Activated B cell treated with CpG ODN at 0.5 μM for 24 hours (primary cell): ENCODE measurements around the gene ARID3C. TPM values are rescaled to one million over a fixed set of nuclear protein-coding genes. Genes with fewer than 3 reads are reported as not detected.

ENCODE experiments used
- ATAC-seq: fragments of 200-7000 bp; cut with Tn5 transposase; one replicate; pipeline ENCODE4 v1.10.0; 2021; ENCODE audit warnings: low read depth, mild to moderate bottlenecking, moderate library complexity
- CTCF ChIA-PET: fragments of 350-600 bp; sonication (Branson Sonifier 250); formaldehyde crosslinking; loops from one replicate; lab custom pipeline; 2021; ENCODE audit warnings: antibody characterized with exemption; lab: Charles Lee
- POLR2A ChIA-PET: fragments of 350-600 bp; sonication (Branson Sonifier 250); formaldehyde crosslinking; loops from one replicate; lab custom pipeline; 2021; ENCODE audit warnings: antibody characterized with exemption; lab: Charles Lee
- DNase-seq: peaks from one replicate; pipeline ENCODE4 v3.0.0; 2022
- H3K27ac Mint-ChIP-seq: one replicate; pipeline ENCODE4 v1.8.0; 2020; ENCODE audit warnings: mixed read lengths
- H3K27me3 Mint-ChIP-seq: one replicate; pipeline ENCODE4 v1.8.0; 2021; ENCODE audit warnings: mixed read lengths
- H3K36me3 Mint-ChIP-seq: one replicate; pipeline ENCODE4 v1.8.0; 2021; ENCODE audit warnings: low read depth, mixed read lengths
- H3K4me1 Mint-ChIP-seq: one replicate; pipeline ENCODE4 v1.8.0; 2021; ENCODE audit warnings: mixed read lengths
- H3K4me3 Mint-ChIP-seq: one replicate; pipeline ENCODE4 v1.8.0; 2020; ENCODE audit warnings: mild to moderate bottlenecking, mixed read lengths
- H3K9me3 Mint-ChIP-seq: one replicate; pipeline ENCODE4 v1.8.0; 2020; ENCODE audit warnings: mixed read lengths
- intact Hi-C: fragments of 100-400 bp; cut with micrococcal nuclease; formaldehyde crosslinking; loops from one replicate; pipeline ENCODE4 v1.15.1; 2024
- total RNA-seq: library from RNA; stranded (reverse); gene quantifications from 2 replicates; pipeline ENCODE4 v1.2.3, GENCODE V29; 2022
- TF ChIP-seq, protein P1 (sequence below): fragments of 200-600 bp; IDR thresholded peaks from one replicate; pipeline ENCODE4 v1.8.0; 2022; ENCODE audit warnings: antibody characterized with exemption, mild to moderate bottlenecking

Gene ARID3C
- total RNA-seq, 1 donor from 2014 or later: not detected

DNA sequence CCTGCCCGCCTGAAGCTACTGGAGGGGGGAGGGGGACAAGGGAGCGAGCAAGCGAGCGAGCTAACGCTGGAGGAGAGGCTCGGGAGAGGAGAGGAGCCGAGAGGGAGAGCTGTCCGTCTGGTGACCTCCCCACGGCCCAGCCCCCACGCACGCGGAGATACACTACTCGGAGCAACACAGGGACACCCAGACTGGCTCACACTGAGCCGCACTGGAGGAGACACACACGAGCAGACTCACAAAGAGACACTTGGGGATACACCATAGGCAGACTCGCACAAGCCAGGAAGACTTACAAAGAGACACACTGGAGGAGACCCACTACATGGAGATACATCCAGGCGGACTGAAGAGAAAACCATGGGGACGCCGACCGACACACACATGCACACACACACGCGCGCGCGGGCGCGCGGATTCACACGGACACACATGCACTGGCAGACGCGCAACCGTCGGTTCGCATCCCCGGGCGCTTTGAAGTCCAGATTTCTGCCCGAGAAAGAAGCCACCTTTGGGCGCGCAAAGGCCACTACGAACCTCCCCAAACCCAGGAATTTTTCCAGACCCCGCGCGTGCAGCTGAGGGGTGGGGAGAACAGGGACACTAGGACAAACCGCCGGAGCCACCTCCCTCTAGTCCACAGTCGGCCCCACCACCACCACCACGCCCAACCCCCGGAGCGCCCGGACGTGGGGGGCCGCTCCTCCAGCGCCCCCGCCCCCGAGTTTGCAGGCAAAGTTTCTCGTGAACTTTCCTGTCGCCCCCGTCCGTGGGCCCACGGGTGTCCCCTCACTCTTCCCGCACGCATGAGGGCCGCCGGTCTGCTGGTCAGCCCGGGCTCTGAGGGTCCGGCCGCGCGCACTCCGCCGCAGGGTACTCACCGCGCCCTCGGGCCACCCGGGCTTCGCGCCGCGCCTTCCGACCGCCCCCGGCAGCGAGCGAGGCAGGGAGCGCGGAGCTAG is 39.9 kb downstream of the ARID3C start:
- peaks cover 75% of the 10 kb centered on the region for H3K27me3 Mint-ChIP-seq
- H3K9me3 Mint-ChIP-seq: no peaks in the 10 kb centered on the region
- ChIA-PET CTCF (no interaction called here), POLR2A (interaction anchor here (0.6 kb wide), 1 partner anchor 279 kb away, joined by 4 read pairs; no protein-coding TSS in a partner anchor)
- DNase-seq: no peak
- H3K4me1 Mint-ChIP-seq: peaks cover 46% of the 10 kb centered on the region
- no peak for ATAC-seq
- intact Hi-C loops: no loop called here
- TF ChIP-seq, protein P1, sequence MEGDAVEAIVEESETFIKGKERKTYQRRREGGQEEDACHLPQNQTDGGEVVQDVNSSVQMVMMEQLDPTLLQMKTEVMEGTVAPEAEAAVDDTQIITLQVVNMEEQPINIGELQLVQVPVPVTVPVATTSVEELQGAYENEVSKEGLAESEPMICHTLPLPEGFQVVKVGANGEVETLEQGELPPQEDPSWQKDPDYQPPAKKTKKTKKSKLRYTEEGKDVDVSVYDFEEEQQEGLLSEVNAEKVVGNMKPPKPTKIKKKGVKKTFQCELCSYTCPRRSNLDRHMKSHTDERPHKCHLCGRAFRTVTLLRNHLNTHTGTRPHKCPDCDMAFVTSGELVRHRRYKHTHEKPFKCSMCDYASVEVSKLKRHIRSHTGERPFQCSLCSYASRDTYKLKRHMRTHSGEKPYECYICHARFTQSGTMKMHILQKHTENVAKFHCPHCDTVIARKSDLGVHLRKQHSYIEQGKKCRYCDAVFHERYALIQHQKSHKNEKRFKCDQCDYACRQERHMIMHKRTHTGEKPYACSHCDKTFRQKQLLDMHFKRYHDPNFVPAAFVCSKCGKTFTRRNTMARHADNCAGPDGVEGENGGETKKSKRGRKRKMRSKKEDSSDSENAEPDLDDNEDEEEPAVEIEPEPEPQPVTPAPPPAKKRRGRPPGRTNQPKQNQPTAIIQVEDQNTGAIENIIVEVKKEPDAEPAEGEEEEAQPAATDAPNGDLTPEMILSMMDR: no peak
- H3K4me3 Mint-ChIP-seq: peak overlapping the region; percentile 50
- H3K36me3 Mint-ChIP-seq: no peaks in the 10 kb centered on the region
- no peak overlapping the region for H3K27ac Mint-ChIP-seq

DNA sequence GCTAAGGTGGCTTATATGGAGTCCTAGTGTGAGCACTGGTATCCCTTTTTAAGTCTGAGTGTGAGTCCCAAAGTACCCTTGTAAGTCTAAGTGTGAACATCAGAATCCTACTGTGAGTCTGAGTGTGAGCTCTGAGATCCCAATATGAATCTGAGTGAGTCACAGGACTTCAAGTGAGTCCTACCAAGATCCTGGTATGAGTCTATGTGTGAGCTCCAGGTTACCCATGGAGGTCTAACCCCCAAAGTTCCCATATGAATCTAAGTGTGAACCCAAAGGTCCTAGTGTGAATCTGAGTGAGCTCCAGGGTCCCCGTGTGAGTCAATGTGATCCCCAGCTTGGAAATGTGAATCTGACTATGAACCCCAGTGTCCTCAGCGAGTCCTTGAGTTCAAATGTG is 41.6 kb downstream of the ARID3C start:
- CTCF ChIA-PET: interaction anchor here (1.0 to 1.2 kb wide), 2 partner anchors 17 to 208 kb away, joined by 3 to 4 read pairs; no protein-coding TSS in a partner anchor
- no peaks in the 10 kb centered on the region for H3K36me3 Mint-ChIP-seq
- POLR2A ChIA-PET: no interaction called here
- no peaks in the 10 kb centered on the region for H3K9me3 Mint-ChIP-seq
- peaks cover 36% of the 10 kb centered on the region for H3K4me1 Mint-ChIP-seq
- intact Hi-C loops: no loop called here
- ATAC-seq (no peak), DNase-seq (no peak)
- H3K4me3 Mint-ChIP-seq: no peak overlapping the region
- H3K27me3 Mint-ChIP-seq: peaks cover 77% of the 10 kb centered on the region
- H3K27ac Mint-ChIP-seq: no peak overlapping the region
- TF ChIP-seq, protein P1: no peak

DNA sequence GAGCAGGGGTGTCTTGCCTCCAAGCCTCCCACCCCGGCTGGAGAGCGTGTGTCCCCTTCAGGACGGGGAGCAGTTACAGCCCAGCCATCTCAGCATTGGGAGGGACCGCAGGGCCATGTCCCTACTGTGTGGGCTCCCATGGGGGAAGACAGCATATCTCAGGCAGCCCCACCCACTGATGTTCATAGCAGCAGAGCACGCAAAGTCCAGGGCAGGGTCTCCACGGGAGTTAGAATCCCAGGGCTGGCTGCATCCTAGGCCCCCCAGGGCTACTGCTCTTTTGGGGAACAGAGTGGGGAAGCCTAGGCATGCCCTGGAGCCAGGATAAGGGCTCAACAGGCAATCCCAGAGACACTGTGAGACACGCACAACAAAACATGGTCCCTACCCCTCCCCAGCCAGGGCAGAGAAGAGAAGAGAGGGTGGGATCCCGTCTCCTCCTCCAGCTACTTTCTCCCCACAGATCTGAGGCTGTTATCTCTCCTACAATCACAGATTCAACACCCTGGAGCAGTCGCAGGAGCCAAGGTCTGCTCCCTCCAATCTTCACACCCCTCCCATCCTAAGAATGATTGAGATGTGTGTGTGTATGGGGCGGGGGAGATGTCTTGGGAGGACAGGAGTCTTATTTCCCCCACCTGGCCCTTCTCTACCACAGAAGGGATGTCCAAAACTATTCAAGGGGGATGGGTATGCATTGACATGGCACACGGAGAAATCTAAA is 42.8 kb downstream of the ARID3C start:
- Mint-ChIP-seq H3K4me3 (no peak overlapping the region), H3K27ac (no peak overlapping the region), H3K36me3 (no peaks in the 10 kb centered on the region), H3K9me3 (no peaks in the 10 kb centered on the region), H3K27me3 (peaks cover 74% of the 10 kb centered on the region), H3K4me1 (peaks cover 27% of the 10 kb centered on the region)
- intact Hi-C loops: no loop called here
- ATAC-seq (no peak), DNase-seq (no peak)
- TF ChIP-seq, protein P1: no peak
- ChIA-PET CTCF (no interaction called here), POLR2A (no interaction called here)

DNA sequence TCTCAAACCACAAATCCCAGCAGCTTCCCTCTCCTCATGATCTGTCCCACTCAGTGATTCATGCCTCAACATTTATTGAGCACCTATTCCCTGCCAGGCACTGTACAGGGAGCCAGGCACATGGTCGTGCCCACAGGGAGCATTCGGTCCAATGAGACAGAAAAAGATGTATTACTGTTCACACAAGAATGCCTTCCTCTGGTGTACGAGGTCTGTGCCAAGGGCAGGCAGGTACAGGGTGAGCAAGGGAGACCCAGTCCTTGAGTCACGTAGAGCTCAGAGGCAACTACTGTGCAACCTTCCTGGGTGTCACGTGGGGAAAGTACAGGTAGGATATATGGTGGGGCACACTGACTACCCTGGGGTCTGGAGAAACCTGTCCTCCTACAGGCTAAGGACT is 43.9 kb downstream of the ARID3C start:
- CTCF ChIA-PET: no interaction called here
- POLR2A ChIA-PET: no interaction called here
- intact Hi-C loops: no loop called here
- Mint-ChIP-seq H3K36me3 (no peaks in the 10 kb centered on the region), H3K9me3 (no peaks in the 10 kb centered on the region), H3K27me3 (peaks cover 74% of the 10 kb centered on the region), H3K27ac (no peak overlapping the region), H3K4me1 (peaks cover 15% of the 10 kb centered on the region), H3K4me3 (no peak overlapping the region)
- TF ChIP-seq, protein P1: no peak
- no peak for DNase-seq
- no peak for ATAC-seq

DNA sequence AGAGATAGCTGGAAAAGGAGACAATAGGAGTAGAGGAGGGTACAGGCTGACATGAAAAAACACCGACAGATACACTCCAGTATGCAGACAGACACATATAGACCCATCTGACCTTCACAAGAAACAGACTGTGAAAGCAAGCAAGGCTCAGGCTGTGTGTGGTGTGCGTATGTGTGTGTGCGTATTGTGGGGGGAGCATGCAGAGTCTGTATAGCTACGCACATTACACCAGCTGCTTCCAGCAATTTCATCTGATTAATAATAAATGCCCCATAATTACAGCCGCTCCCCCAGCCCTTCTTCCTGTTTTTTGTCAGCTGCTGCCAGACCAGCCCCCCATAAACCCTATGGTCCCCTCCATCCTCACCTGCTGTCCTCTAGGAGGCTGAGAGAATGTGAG is 46.1 kb downstream of the ARID3C start:
- POLR2A ChIA-PET: no interaction called here
- H3K27ac Mint-ChIP-seq: no peak overlapping the region
- TF ChIP-seq, protein P1: no peak
- H3K36me3 Mint-ChIP-seq: no peaks in the 10 kb centered on the region
- CTCF ChIA-PET: interaction anchor here (1.6 kb wide), 1 partner anchor 35 kb away, joined by 5 read pairs; no protein-coding TSS in a partner anchor
- DNase-seq (no peak), ATAC-seq (no peak)
- H3K4me3 Mint-ChIP-seq: no peak overlapping the region
- peaks cover 10% of the 10 kb centered on the region for H3K4me1 Mint-ChIP-seq
- H3K27me3 Mint-ChIP-seq: peaks cover 74% of the 10 kb centered on the region
- no peaks in the 10 kb centered on the region for H3K9me3 Mint-ChIP-seq
- intact Hi-C loops: no loop called here
